ENCODE data around the gene MERTK.

- no peak for TF ChIP-seq CTCF (IDR thresholded peaks at IDR 0.05)
- no peak for TF ChIP-seq POLR2A (IDR thresholded peaks at IDR 0.05)
- peak; percentile 66 for TF ChIP-seq POLR2AphosphoS5 (IDR thresholded peaks at IDR 0.05)
Measured at GRCh38 chr2:111944531-111945210, 46.3 kb downstream of the MERTK start.
